ENCODE data around the gene PGBD5.

Gene PGBD5

GRCh38 chr1:230375147-230375546, 51.0 kb downstream of the PGBD5 start:
- no peak for DNase-seq

DNA sequence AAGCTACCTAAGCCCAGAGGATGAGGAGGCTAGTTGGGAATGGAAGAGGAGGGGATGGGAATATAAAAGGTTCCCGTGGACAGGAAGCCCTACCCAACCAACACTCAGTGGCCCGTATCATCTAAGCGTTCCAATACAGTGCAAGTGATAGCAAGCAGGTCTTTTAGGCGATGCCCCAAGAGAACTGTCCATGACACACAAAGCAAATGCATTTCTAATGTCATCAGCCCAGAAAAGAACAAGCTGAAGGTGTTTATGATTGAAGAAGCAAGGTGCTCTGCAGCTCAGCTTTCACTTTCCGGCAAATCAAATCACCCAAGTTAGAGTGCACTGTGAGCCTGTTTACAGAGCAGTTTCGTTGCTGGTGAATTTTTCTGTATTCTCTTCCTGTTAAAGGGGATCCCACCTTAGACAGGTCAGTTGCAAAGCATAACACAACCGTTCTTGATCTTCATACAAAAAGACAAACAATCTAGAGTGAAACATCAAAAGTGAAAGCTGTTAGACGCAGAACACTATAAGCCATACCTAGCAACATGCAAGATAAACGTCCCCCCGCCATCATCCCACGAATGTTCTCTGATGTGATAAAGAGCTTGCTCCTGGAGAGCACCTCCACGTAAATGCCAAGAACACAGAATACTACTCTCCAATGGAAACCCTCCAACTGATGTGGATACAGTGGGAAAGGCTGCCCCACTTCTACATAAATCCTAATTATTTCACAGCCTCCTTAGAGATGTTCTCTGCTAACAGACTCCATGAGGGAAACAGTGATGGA, 54.0 kb downstream of the PGBD5 start:
- no peak for DNase-seq

GRCh38 chr1:230370109-230370508, 56.0 kb downstream of the PGBD5 start:
- DNase-seq: no peak

GRCh38 chr1:230368871-230369270, 57.3 kb downstream of the PGBD5 start:
- DNase-seq: no peak

GRCh38 chr1:230368363-230368762, 57.8 kb downstream of the PGBD5 start:
- DNase-seq: no peak

DNA sequence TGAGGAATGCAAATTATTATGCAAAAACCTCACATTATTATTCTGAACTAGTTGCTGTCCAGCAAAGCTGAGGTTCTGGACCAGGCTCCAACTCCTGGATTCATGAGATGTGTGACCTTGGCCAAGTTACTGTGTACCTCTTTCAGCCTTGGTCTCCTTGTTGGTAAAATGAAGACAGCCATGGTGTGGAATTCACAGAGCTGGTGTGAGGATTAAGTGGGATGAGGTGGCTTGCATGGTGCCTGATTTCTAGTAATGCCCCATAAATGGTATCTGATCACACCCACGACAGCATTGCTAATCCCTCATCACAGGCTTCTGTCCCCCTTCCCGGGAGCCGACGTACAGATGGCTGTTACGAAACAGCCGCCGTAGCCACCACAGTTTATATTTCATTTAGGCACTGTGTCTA, 59.6 kb downstream of the PGBD5 start:
- DNase-seq: no peak

DNA sequence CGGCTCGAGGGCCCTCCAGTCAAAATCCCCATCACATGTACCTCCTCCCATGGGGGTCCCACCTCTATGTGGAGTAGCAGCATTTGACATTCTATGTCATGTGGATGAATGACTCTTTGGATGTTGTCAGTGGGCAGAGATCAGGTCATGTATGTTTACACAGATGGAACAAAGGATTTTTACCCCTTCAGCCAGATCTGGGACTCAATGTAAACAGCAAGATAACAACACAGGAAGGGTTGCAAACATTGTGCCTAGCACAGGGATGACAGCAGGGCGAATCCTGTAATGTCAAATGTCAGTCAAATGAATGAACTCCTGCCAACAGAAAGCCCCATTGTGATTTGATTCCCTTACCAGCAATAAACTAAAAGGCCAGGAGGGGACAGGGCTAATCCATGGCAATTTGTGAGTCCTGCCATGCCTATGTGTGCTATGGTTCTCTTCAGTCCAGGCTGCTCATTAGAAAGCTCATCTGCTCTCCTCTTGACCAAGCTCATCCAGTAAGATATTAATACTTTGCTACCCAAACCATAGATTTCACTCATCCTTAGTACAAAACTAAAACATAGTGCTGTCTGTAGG, 60.3 kb downstream of the PGBD5 start:
- no peak for DNase-seq

DNA sequence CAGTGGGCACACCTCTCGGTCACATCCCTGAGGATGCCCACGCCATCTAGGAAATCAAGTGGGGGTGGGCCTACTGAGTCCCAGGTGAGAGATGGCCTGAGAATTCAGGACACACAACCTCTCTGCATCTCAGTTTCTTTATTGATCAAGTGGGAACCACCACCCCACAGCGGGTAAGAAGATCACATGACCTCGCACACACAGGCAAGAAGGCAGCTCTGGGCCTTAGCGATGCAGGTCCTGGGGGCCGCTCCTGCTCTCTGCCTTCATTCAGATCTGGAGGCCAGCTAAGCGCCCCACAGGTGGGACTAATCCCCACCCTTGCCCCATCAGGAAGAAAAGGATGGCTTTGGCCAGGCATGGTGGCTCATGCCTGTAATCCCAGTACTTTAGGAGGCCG, 63.2 kb downstream of the PGBD5 start:
- DNase-seq: no peak

DNA sequence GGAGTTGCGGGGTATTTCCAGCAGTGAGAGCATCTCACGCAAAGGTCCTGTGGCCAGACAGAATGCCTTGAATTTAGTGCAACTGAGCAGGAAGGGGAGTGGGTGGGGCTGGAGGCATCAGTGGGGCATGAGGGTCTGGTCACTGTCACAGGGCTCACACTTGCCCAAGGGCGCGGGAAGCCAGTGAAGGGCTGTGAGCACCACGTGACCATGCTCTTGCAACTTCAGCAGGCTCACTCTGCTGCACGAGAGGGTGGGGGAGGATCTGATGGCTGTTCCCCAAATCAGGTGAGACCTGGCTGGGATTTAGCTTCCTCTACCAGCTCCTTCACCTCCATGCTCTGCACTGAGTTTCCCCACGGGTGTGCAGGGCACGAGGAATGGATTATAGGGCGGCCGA, 64.2 kb downstream of the PGBD5 start:
- no peak for DNase-seq

- DNase-seq: no peak
These were observed 66.0 kb downstream of the PGBD5 start for GRCh38 chr1:230359992-230360668.

DNA sequence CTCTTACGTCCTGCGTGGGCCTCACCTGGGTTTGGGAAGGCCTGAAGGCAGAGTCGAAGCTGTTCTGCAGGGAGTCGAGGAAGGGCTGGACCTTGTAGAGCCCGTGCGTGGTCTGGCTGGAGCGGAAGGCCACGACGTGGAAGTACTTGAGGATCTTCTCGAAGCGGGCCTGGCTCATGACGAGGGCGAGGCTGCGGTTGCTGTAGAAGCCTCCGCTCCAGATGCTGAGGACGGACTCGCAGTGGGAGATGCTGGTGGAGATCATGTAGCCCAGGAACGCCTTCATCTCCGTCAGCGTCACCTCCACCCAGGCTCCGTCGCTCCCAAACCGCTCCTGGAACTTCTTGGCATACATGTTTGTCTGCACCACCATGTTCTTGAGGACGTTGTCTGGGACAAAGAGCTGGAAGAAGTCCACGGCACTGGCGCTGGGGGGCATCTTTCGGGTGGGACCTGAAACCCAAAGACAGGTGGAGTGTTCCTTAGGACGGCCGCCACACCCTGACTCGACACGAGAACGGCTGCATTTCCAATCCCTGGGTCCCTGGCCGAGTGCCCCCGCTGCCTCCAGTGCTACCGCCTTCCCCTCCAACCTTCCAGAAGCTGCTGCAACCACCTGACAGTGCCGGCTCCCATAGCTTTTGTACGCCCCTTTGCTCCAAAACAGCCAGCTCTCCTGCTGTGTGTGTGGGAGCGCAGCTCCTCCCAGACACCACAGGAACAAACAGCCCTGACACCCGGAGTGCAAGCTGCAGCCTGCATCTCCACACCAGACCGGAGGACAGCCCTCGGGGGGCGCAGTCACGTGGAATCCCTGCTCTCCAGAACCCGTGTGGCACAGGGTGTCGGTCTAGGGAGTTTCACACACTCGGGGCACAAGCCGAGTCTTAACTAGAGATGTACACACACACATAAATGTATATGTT, 69.0 kb downstream of the PGBD5 start:
- no peak for DNase-seq

- DNase-seq: no peak
These were observed 69.9 kb downstream of the PGBD5 start for GRCh38 chr1:230356190-230356589.

GRCh38 chr1:230355594-230355993, 70.5 kb downstream of the PGBD5 start:
- no peak for DNase-seq

DNA sequence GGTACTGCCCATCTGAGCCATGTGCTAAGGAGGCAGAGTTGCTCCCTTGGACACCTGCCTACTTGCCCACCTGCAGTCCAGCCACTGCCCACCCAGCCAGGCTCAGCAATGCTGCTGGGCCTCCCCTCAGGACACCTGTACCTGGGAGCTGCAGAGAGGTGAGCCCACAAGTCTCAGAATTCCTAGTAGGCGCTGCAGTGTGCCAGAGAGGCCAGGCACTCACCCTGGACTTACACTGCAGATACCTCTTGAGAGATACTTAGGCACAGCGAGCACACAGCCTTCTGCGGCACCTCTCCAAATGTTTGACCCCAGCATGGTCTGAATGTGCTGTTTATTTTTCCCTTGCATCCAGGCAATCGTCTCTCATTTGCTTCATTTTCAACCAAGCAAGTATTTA, 71.0 kb downstream of the PGBD5 start:
- no peak for DNase-seq

DNA sequence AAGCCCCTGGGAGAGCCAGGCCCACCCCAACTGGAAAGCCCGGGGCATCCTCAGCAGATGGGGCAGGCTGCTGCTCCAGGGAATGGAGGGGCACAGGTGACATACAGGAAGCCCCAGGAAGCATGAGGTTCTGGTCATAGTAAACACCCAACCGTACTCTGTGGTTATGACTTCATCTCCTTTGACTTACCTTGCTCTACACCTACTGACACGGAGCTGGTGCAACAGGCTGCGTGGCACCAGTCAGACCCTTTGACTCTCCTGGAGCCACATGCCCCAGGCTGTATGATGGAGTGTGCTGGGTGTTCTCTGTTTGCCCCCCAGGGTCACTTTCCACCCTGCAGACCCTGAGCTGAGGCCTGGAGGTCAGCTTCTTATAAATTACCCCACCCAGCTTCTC, 72.1 kb downstream of the PGBD5 start:
- DNase-seq: no peak

DNA sequence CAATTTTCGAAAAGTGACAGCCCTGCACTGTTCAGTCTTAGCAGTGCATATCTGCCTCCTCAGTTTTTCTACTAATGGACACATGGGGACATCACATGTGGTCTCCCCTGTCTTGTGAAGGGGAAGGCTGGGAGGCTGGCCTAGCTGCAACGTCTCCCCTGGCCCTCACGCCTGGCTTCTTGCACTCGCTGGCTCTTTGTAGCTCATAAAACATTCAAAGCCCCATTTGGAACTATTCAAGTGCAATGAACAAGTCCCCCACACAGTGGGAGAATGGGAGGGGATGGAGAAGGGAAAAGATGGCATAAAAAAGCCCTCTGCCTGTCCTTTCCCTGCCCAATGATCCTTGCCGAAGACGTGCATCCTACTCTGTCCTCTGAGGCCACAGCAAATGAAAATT, 73.6 kb downstream of the PGBD5 start:
- DNase-seq: no peak

- no peak for DNase-seq
These were observed 74.1 kb downstream of the PGBD5 start for GRCh38 chr1:230351983-230352382.

GRCh38 chr1:230351514-230351913, 74.6 kb downstream of the PGBD5 start:
- no peak for DNase-seq

- no peak for DNase-seq
These were observed 75.8 kb downstream of the PGBD5 start for GRCh38 chr1:230350208-230350921.

GRCh38 chr1:230349020-230349393, 77.1 kb downstream of the PGBD5 start:
- no peak for DNase-seq

DNA sequence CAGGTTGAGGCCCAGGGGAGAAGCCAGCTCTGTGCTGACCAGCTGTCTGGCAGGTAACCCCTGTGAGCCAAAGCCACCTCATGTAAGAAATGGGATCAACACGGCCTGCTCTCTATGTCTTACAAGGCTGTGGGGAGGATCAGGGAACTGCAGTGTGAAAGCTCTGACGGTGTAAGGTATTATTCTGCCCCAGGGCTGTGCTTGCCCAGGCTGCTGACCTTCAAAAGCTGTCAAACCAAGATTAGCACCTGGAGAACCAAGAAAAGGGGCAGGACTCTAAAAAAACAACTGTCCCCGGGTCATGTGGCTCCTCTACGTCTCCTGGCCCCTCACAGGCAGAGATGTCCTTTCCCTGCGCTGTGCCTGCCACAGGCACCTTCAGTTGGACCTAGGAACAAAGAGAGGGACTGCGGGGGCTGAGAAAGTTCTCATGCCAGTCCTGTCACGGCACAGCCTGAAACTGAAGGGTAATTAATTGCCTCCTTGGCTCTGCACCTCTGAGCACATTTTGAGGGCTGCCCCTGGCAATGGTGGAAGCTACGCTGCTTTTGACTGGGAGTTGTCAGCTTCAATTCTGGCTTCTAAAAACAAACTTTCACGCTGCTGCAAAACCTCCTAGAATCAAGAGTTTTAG, 77.6 kb downstream of the PGBD5 start:
- DNase-seq: no peak

DNA sequence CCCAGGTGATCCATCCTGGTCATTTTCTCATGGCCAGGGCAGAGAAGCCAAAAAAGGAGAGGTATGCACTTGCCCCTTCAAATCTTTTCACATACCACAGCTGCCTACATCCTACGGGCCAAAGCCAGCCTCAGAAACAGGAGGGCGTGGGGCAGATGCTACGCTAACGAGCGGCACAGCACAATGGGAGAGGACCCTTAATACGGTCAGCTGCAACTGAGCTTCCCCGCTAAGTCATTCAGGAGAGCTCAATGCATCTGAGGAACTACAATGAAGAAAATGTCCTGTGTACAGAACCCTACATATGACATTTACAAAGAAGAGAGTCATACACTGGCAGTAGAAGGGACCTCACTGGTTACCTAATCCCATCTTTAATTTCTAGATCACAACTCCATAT, 78.2 kb downstream of the PGBD5 start:
- no peak for DNase-seq
